ENCODE measurements around the gene TIPARP. TPM values are rescaled to one million over a fixed set of nuclear protein-coding genes. Genes with fewer than 3 reads are reported as not detected.

The TIPARP gene
- total and polyA plus RNA-seq, 2 of the 13 experiments (the other 11 are each of a cell fraction or from before 2014, with no cell fraction given), result 7.3 to 19.7 TPM

DNA sequence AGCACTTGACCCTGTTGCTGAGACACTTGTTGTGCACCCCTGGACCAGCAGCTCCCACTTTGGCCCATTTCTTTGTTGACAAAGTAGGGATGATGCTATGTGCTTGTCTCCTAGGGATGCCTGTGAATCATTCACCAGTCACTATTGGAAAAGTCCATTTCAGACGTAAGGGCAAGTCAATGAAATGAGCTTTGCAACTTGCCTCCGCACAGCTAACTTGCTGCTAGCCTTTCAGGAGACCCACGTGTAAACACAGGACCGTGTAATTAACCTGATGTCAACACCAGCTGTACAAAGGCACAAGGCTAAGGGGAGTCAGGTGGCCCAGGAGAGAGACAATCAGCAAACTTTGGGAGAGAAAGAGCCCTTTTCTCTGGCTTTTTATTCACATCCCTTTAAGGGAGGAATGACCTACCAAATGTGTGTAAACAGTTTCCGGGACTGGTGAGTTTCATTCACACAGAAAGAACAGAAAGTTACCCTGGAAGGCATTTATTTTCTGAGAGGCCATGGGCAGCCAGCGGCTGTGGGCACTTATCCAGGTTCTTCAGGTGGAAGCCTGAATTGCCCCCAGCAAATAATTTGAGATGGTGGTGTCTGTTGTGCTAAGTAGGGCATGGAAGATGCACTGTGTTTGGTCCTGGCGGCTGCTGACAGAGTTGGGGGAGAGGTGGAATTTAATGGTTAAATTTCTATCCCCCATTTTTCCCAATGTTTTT, 54.0 kb downstream of the TIPARP start (continued):
- TF ChIP-seq, protein P1, sequence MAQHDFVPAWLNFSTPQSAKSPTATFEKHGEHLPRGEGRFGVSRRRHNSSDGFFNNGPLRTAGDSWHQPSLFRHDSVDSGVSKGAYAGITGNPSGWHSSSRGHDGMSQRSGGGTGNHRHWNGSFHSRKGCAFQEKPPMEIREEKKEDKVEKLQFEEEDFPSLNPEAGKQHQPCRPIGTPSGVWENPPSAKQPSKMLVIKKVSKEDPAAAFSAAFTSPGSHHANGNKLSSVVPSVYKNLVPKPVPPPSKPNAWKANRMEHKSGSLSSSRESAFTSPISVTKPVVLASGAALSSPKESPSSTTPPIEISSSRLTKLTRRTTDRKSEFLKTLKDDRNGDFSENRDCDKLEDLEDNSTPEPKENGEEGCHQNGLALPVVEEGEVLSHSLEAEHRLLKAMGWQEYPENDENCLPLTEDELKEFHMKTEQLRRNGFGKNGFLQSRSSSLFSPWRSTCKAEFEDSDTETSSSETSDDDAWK (CRISPR knock-in tag; IDR thresholded peaks at IDR 0.05), result no peak
- TF ChIP-seq, protein P2, sequence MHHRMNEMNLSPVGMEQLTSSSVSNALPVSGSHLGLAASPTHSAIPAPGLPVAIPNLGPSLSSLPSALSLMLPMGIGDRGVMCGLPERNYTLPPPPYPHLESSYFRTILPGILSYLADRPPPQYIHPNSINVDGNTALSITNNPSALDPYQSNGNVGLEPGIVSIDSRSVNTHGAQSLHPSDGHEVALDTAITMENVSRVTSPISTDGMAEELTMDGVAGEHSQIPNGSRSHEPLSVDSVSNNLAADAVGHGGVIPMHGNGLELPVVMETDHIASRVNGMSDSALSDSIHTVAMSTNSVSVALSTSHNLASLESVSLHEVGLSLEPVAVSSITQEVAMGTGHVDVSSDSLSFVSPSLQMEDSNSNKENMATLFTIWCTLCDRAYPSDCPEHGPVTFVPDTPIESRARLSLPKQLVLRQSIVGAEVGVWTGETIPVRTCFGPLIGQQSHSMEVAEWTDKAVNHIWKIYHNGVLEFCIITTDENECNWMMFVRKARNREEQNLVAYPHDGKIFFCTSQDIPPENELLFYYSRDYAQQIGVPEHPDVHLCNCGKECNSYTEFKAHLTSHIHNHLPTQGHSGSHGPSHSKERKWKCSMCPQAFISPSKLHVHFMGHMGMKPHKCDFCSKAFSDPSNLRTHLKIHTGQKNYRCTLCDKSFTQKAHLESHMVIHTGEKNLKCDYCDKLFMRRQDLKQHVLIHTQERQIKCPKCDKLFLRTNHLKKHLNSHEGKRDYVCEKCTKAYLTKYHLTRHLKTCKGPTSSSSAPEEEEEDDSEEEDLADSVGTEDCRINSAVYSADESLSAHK (CRISPR knock-in tag; IDR thresholded peaks at IDR 0.05; ENCODE audit: borderline replicate concordance), result no peak
- TF ChIP-seq CC2D1A (CRISPR knock-in tag; IDR thresholded peaks at IDR 0.05) (no peak), RXRB (CRISPR knock-in tag; IDR thresholded peaks at IDR 0.05; ENCODE audit: borderline replicate concordance) (peak; percentile 79), DRAP1 (CRISPR knock-in tag; IDR thresholded peaks at IDR 0.05) (peak; percentile 48), ZNF501 (CRISPR knock-in tag; IDR thresholded peaks at IDR 0.05) (peak; percentile 90), DZIP1 (CRISPR knock-in tag; IDR thresholded peaks at IDR 0.05) (no peak), RORA (CRISPR knock-in tag; IDR thresholded peaks at IDR 0.05) (no peak), NFAT5 (CRISPR knock-in tag; IDR thresholded peaks at IDR 0.05) (no peak), CCDC6 (CRISPR knock-in tag; IDR thresholded peaks at IDR 0.05) (no peak), ZNF850 (CRISPR knock-in tag; conservative IDR thresholded peaks at IDR 0.05) (no peak), ZNF713 (CRISPR knock-in tag; IDR thresholded peaks at IDR 0.05) (no peak)
- TF ChIP-seq, protein P3, sequence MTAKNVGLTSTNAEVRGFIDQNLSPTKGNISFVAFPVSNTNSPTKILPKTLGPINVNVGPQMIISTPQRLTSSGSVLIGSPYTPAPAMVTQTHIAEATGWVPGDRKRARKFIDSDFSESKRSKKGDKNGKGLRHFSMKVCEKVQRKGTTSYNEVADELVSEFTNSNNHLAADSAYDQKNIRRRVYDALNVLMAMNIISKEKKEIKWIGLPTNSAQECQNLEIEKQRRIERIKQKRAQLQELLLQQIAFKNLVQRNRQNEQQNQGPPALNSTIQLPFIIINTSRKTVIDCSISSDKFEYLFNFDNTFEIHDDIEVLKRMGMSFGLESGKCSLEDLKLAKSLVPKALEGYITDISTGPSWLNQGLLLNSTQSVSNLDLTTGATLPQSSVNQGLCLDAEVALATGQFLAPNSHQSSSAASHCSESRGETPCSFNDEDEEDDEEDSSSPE (CRISPR knock-in tag; IDR thresholded peaks at IDR 0.05), result no peak
